ENCODE data around the gene GYS1.

GRCh38 chr19:48920949-48921348, 72.2 kb downstream of the GYS1 start:
- TF ChIP-seq, protein P1, sequence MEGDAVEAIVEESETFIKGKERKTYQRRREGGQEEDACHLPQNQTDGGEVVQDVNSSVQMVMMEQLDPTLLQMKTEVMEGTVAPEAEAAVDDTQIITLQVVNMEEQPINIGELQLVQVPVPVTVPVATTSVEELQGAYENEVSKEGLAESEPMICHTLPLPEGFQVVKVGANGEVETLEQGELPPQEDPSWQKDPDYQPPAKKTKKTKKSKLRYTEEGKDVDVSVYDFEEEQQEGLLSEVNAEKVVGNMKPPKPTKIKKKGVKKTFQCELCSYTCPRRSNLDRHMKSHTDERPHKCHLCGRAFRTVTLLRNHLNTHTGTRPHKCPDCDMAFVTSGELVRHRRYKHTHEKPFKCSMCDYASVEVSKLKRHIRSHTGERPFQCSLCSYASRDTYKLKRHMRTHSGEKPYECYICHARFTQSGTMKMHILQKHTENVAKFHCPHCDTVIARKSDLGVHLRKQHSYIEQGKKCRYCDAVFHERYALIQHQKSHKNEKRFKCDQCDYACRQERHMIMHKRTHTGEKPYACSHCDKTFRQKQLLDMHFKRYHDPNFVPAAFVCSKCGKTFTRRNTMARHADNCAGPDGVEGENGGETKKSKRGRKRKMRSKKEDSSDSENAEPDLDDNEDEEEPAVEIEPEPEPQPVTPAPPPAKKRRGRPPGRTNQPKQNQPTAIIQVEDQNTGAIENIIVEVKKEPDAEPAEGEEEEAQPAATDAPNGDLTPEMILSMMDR (IDR thresholded peaks at IDR 0.05) = no peak
- TF ChIP-seq POLR2A (IDR thresholded peaks at IDR 0.05) = no peak
